ENCODE results near the gene NSD1. TPM values are rescaled to one million over a fixed set of nuclear protein-coding genes. Genes with fewer than 3 reads are reported as not detected.

Gene NSD1
- total RNA-seq, 1 donor from 2014 or later = 45.4 TPM

GRCh38 chr5:177265395-177265794, 131.8 kb downstream of the NSD1 start:
- no peak for DNase-seq (ENCODE audit: extremely low spot score in 2 of 2)
- no peaks in the 10 kb centered on the region for H3K4me1 ChIP-seq
- H3K36me3 ChIP-seq = peaks cover 0 to 67% of the 10 kb centered on the region in 2 donors
- no peaks in the 10 kb centered on the region for H3K27me3 ChIP-seq
- TF ChIP-seq POLR2A (IDR thresholded peaks at IDR 0.05) (no peak), POLR2AphosphoS5 (IDR thresholded peaks at IDR 0.05; ENCODE audit: insufficient read depth in 1 of 2, low read depth in 1 of 2) (no peak)
- TF ChIP-seq, protein P1, sequence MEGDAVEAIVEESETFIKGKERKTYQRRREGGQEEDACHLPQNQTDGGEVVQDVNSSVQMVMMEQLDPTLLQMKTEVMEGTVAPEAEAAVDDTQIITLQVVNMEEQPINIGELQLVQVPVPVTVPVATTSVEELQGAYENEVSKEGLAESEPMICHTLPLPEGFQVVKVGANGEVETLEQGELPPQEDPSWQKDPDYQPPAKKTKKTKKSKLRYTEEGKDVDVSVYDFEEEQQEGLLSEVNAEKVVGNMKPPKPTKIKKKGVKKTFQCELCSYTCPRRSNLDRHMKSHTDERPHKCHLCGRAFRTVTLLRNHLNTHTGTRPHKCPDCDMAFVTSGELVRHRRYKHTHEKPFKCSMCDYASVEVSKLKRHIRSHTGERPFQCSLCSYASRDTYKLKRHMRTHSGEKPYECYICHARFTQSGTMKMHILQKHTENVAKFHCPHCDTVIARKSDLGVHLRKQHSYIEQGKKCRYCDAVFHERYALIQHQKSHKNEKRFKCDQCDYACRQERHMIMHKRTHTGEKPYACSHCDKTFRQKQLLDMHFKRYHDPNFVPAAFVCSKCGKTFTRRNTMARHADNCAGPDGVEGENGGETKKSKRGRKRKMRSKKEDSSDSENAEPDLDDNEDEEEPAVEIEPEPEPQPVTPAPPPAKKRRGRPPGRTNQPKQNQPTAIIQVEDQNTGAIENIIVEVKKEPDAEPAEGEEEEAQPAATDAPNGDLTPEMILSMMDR (IDR thresholded peaks at IDR 0.05) = no peak
- H3K4me3 ChIP-seq = no peak overlapping the region
- H3K9me3 ChIP-seq = no peaks in the 10 kb centered on the region
- H3K27ac ChIP-seq = no peak overlapping the region
- intact Hi-C loops (cut with DNase I) = no loop called here

DNA sequence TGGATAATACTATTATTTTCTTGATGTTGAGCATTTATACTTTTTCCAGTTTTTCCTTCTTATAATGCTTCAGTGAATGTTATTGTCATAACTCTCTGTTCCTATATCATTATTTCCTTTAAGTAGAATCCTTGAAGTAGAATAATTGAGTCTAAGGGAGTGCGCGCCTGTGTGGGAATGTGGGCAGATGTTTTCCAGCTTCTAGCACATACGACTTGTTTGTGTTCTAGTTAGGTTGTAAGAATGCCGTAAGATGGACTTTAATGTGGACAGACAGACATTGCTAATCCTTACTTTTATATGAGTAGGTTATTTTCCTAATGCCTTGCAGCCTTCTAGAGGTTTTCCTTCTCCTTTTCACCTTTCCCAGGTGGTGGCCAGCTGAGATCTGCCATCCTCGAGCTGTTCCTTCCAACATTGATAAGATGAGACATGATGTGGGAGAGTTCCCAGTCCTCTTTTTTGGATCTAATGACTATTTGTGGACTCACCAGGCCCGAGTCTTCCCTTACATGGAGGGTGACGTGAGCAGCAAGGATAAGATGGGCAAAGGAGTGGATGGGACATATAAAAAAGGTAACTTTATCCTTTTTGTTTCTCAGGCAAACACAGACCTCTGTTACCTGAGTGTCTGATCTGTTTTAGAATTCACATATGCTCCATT, 135.8 kb downstream of the NSD1 start:
- peaks cover 0 to 72% of the 10 kb centered on the region in 2 donors for H3K36me3 ChIP-seq

GRCh38 chr5:177269976-177270375, 136.4 kb downstream of the NSD1 start:
- H3K36me3 ChIP-seq = peaks cover 0 to 69% of the 10 kb centered on the region in 2 donors
- no peaks in the 10 kb centered on the region for H3K9me3 ChIP-seq
- H3K4me1 ChIP-seq = no peaks in the 10 kb centered on the region
- intact Hi-C loops (cut with DNase I) = no loop called here
- no peaks in the 10 kb centered on the region for H3K27me3 ChIP-seq
- no peak for TF ChIP-seq POLR2AphosphoS5 (IDR thresholded peaks at IDR 0.05; ENCODE audit: insufficient read depth in 1 of 2, low read depth in 1 of 2)
- TF ChIP-seq POLR2A (IDR thresholded peaks at IDR 0.05) = no peak
- TF ChIP-seq, protein P1 (IDR thresholded peaks at IDR 0.05) = no peak
- H3K27ac ChIP-seq = no peak overlapping the region
- DNase-seq (ENCODE audit: extremely low spot score in 2 of 2) = no peak
- no peak overlapping the region for H3K4me3 ChIP-seq

More for the DNA sequence above, 135.8 kb downstream of the NSD1 start:
- H3K4me1 ChIP-seq = no peaks in the 10 kb centered on the region
- intact Hi-C loops (cut with DNase I) = no loop called here
- no peaks in the 10 kb centered on the region for H3K27me3 ChIP-seq
- TF ChIP-seq POLR2A (IDR thresholded peaks at IDR 0.05) (no peak), POLR2AphosphoS5 (IDR thresholded peaks at IDR 0.05; ENCODE audit: insufficient read depth in 1 of 2, low read depth in 1 of 2) (no peak)
- TF ChIP-seq, protein P1 (IDR thresholded peaks at IDR 0.05) = no peak
- no peak for DNase-seq (ENCODE audit: extremely low spot score in 2 of 2)
- no peaks in the 10 kb centered on the region for H3K9me3 ChIP-seq
- H3K27ac ChIP-seq = no peak overlapping the region
- H3K4me3 ChIP-seq = no peak overlapping the region

DNA sequence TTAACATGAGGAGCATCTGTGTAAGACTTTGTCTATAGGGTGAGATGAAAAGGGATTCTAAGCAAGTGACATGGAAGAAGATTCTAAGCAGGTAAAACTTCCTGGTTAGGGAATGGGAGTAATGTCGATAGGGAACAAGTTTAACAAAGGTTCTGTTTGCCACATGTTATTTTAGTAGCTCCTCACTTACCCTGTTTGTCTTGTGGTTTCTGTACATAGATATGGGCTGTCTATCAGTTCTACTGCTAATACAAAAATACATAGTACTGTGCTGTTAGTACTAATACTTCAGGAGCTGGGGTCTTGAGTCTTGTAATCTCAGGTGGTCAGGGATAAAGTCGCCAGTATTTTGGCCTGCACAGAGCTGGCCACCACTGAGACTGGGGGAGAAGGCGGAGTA, 137.1 kb downstream of the NSD1 start:
- DNase-seq (ENCODE audit: extremely low spot score in 2 of 2) = no peak
- Histone ChIP-seq H3K9me3 (no peaks in the 10 kb centered on the region), H3K4me3 (no peak overlapping the region), H3K4me1 (no peaks in the 10 kb centered on the region), H3K27ac (no peak overlapping the region), H3K36me3 (peaks cover 0 to 66% of the 10 kb centered on the region in 2 donors), H3K27me3 (no peaks in the 10 kb centered on the region)
- intact Hi-C loops (cut with DNase I) = no loop called here
- TF ChIP-seq, protein P1 (IDR thresholded peaks at IDR 0.05) = no peak

DNA sequence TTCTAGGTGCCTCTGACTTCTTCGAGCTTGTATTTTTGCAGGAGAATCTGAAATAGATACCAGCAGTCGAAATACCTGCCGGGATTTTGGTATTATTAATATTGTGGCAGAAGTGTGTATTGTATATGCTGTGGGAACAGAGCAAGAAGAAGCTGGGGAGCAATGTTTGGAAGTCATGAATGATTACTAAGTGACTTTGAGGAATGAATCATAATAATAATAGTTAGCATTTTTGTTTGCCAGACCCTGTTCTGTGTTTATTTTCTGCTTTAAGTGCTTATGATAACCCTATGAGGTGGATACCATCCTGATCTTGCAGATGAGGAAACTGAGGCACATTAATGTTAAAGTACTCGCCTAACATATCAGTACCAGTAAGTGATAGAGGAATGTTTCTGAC, 137.5 kb downstream of the NSD1 start:
- H3K9me3 ChIP-seq = no peaks in the 10 kb centered on the region
- TF ChIP-seq, protein P1 (IDR thresholded peaks at IDR 0.05) = no peak
- TF ChIP-seq POLR2A (IDR thresholded peaks at IDR 0.05) (no peak), POLR2AphosphoS5 (IDR thresholded peaks at IDR 0.05; ENCODE audit: insufficient read depth in 1 of 2, low read depth in 1 of 2) (no peak)
- DNase-seq (ENCODE audit: extremely low spot score in 2 of 2) = no peak
- H3K4me1 ChIP-seq = no peaks in the 10 kb centered on the region
- H3K4me3 ChIP-seq = no peak overlapping the region
- H3K27me3 ChIP-seq = no peaks in the 10 kb centered on the region
- H3K27ac ChIP-seq = no peak overlapping the region
- peaks cover 0 to 66% of the 10 kb centered on the region in 2 donors for H3K36me3 ChIP-seq
- intact Hi-C loops (cut with DNase I) = no loop called here

All from vagina (tissue), 2 donors.